ENCODE results near the gene OGA.

Gene OGA

GRCh38 chr10:101818119-101818871 lies at the start of gene OGA:
Gene OGA, minus strand, starts transcription at chr10:101818444. Its CDS starts 422 bp downstream, at chr10:101818022.
- peak; percentile 97 for DNase-seq

GRCh38 chr10:101867931-101868330 lies 49.7 kb upstream of the OGA start:
- DNase-seq, result no peak

GRCh38 chr10:101859530-101859929 lies 41.3 kb upstream of the OGA start:
- no peak for DNase-seq

GRCh38 chr10:101858723-101859500 lies 40.7 kb upstream of the OGA start:
- no peak for DNase-seq

GRCh38 chr10:101857802-101858476 lies 39.7 kb upstream of the OGA start:
- DNase-seq, result no peak

- no peak for DNase-seq
Observed at GRCh38 chr10:101856626-101857025, 38.4 kb upstream of the OGA start.

- no peak for DNase-seq
Observed at GRCh38 chr10:101851411-101852116, 33.3 kb upstream of the OGA start.

GRCh38 chr10:101850749-101851148 lies 32.5 kb upstream of the OGA start:
- DNase-seq, result no peak

GRCh38 chr10:101848894-101849351 lies 30.7 kb upstream of the OGA start:
- no peak for DNase-seq

GRCh38 chr10:101848408-101848807 lies 30.2 kb upstream of the OGA start:
- no peak for DNase-seq

GRCh38 chr10:101845893-101846292 lies 27.6 kb upstream of the OGA start:
- DNase-seq, result no peak

GRCh38 chr10:101843032-101844021 lies 25.1 kb upstream of the OGA start, which contains the start of gene KCNIP2:
Gene KCNIP2, minus strand, starts transcription at chr10:101843800. Its CDS starts 232 bp downstream, at chr10:101843568.
- no peak for DNase-seq

- no peak for DNase-seq
Observed at GRCh38 chr10:101841826-101842225, 23.6 kb upstream of the OGA start.

- DNase-seq, result peak; percentile 39
Observed at GRCh38 chr10:101840741-101841453, 22.7 kb upstream of the OGA start.

GRCh38 chr10:101840102-101840684 lies 21.9 kb upstream of the OGA start:
- no peak for DNase-seq

GRCh38 chr10:101839416-101840063 lies 21.3 kb upstream of the OGA start:
- no peak for DNase-seq

GRCh38 chr10:101839002-101839401 lies 20.8 kb upstream of the OGA start:
- no peak for DNase-seq

- no peak for DNase-seq
Observed at GRCh38 chr10:101838416-101838970, 20.2 kb upstream of the OGA start.

- DNase-seq, result no peak
Observed at GRCh38 chr10:101837748-101838147, 19.5 kb upstream of the OGA start.

- no peak for DNase-seq
Observed at GRCh38 chr10:101835362-101835761, 17.1 kb upstream of the OGA start.

Measured in NCI-H1092 (cell line).